Activated CD4-positive, alpha-beta T cell treated with anti-CD3 and anti-CD28 coated beads, Interleukin-10, Interleukin-2, amounts not matched to agents 100 ng/mL and 50 ng/mL, durations not matched to agents 16 hours and 8 hours (primary cell): Measurements from ENCODE around the gene CMTR2.
"Not testable (repeated sequence)": the region's sequence is repeated elsewhere in the genome, so short reads cannot be mapped to it uniquely, and the experiment has no call there.

Experiments
- DNase-seq: peaks from one replicate; pipeline ENCODE4 v3.0.0-alpha.2; 2020

Gene CMTR2, protein sequence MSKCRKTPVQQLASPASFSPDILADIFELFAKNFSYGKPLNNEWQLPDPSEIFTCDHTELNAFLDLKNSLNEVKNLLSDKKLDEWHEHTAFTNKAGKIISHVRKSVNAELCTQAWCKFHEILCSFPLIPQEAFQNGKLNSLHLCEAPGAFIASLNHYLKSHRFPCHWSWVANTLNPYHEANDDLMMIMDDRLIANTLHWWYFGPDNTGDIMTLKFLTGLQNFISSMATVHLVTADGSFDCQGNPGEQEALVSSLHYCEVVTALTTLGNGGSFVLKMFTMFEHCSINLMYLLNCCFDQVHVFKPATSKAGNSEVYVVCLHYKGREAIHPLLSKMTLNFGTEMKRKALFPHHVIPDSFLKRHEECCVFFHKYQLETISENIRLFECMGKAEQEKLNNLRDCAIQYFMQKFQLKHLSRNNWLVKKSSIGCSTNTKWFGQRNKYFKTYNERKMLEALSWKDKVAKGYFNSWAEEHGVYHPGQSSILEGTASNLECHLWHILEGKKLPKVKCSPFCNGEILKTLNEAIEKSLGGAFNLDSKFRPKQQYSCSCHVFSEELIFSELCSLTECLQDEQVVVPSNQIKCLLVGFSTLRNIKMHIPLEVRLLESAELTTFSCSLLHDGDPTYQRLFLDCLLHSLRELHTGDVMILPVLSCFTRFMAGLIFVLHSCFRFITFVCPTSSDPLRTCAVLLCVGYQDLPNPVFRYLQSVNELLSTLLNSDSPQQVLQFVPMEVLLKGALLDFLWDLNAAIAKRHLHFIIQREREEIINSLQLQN

DNA sequence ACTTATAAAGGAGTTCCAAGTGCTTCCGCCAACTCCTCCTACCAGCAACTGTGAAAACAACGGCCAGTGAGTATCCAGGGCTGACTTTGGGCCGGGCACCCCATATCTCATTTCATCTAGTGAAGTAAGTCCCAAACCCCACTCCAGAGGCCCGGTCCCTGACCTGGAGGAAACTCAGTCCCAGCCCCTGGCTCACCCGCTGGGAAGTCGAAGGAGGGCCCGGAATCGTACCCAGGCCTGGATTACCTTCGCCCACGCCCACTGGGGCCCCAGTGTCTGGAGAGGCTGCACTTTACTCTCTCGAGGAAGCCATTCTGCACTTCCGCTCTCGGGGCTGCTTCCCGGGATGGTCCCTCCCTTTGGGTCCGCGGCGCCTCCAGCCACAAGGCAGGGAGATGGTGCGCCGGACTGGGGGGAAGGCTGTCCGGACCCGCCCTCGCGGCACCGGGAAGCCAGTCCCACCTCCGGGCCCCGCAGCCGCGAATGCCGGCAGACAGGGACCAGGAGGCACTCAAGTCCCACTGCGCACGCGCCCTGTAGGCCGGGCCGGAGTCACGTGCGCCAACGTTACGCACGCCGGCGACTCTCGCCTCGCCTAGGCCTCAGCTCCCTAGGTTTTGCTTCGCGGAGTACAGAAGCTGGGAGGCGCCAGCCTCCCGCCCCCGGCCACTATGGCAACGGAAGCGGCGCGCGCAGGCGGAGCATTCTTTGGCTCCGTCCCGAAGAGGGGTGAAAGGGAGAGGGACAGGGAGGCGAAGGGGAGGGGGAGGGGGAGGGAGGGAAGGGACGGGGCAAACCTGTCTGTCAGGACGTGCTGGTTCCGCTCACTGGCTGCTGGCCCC, at the start of gene CMTR2:
Gene CMTR2 (minus strand): TSS at position 513 of the 842 bp plus-strand sequence. CDS start 3,482 bp downstream, outside the sequence.
- peak; percentile 96 for DNase-seq

DNA sequence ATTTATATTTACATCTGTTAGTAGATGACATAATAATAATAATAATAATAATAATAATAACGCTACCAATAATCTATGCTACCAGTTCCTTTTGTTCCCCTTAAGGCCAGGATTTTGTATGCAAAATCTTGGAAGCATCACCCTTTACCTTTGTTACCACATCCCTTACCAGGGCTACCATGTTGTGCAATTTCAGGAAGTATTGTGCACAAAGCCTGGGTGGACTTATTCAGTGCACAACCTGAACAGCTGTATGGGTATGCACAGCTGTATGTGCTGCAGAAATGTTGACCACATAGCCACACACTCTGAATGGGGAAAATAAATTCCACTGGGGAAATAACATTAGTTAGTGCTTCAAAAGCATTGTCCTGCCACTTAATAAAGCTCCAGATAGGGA, 49.4 kb upstream of the CMTR2 start:
- DNase-seq = no peak

DNA sequence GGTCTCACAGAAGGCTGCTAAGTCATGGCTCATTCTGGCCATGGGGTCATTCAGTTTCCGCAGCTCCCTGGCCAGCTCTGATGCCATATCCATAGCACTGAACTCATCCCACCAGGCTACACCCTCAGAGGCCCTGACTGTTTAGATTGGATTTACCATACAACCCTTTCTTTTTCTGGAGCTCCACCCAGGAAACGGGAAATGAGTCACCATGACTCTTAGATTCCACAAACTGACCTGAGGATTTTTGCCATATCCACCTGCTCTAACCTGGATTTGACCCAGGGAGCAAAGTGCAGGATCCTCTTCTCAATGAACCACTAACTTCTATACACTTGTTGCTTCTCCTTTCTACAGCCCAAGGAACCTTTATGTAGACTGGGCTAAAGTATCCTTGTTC, 49.0 kb upstream of the CMTR2 start:
- DNase-seq = no peak

DNA sequence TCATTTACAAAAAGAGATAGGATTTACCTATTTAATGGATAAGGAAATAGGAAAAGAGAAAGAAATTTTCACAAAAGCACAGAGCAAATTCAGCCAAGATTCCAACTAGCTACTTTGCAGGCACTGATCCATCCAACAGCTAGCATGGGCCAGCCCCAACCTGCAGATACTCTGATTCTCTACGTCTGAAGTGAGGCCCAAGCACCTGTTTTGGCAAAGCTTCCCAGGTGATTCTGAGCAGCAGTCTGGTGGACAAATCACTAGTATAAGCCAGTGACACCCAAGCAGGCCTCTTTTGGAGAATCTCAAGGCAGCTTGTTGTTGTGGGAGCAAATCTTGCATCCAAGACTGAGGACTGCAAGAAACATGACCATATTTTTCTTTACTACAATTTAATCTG, 48.4 kb upstream of the CMTR2 start:
- DNase-seq = no peak

DNA sequence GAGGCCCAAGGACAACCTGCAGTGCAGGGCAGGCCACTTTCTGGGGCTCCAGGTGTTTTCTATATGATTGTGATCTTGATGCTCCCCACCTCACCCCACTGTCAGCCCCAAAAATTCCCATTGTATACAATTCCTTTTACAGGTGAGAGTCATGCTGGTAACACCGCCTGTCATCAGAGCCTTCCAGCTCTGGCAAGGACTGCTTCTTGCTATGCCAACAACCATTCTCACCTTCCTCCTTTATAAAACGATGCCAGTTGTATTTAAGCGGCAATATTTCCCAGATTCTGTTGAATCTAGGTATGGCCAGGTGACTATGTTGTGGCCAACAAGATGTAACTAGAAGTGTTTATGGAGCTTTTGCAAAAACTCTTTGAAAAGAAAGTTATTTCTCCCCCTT, 38.9 kb upstream of the CMTR2 start:
- DNase-seq = no peak

DNA sequence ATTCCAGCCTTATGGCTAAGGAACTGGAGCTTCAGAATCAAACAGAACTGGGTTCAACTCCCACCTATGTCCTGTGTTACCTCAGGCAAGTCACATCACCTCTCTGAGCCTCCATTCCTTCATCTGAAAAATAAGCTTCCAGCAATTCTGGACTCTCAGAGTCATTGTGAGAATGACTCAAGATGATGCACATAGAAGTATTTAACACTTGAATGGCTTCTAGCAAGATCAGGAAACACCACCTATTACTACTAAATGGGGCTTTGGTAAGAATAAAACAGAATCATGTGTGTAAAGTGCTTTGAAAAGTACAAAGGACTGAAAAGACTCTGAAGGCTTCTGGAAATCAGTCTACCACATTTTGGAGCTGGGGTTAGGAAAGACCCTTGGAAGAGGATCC, 38.5 kb upstream of the CMTR2 start:
- no peak for DNase-seq

DNA sequence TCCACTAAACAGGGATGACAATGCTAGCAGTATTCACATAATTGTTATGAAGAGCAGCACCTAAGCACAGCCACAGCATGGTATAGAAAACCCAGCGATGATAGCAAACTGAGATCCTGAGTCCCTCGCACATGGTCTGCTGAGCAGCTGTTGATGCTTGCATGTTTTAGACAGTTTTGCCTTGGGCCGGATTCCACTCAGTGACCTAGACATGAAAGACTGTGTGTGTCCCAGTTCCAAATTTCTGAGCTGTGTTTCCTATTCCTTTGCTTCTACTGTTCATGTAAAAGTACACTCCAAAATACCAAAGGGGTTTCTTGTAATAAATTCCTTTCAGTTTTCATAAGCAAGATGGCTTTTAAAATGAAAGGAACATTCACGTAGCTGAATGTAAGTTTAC, 30.8 kb upstream of the CMTR2 start:
- no peak for DNase-seq

DNA sequence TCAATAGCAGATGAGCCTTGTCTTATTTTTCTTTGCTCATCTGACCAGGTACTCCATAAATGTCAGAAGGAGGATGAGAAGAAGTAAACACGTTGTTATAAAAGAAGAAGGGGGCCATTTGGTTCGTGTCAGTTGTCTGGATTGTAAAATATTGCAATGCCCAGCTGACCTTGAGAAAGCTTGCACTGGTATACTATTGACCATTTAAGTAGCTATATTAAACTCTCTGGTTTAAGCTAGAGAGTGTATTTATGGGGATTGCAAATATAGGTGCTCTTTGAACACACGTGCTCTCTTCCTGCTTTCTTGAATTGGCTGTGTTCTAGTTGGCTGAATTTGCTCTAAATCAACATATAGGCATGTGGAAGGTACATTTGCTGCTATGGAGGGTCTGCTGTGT, 26.1 kb upstream of the CMTR2 start:
- no peak for DNase-seq

DNA sequence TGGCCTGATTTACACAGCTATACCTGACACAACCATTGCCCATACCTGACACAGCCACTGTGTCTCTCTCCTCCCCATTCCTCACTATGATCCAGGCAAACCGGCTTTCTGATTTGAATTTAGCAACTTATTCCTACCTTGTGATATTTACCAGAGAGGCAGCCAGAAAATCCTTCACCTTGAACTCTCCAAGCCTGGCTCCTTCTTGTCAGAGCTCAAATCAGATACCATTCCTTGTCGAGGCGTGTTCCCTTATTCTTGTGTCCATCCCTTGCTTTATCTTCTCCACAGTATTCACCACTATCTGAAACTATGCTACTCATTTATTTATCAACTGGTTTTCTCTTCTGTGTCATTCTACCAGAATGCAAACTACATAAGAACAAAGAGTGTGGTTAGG, 24.4 kb upstream of the CMTR2 start:
- not testable (repeated sequence) for DNase-seq

DNA sequence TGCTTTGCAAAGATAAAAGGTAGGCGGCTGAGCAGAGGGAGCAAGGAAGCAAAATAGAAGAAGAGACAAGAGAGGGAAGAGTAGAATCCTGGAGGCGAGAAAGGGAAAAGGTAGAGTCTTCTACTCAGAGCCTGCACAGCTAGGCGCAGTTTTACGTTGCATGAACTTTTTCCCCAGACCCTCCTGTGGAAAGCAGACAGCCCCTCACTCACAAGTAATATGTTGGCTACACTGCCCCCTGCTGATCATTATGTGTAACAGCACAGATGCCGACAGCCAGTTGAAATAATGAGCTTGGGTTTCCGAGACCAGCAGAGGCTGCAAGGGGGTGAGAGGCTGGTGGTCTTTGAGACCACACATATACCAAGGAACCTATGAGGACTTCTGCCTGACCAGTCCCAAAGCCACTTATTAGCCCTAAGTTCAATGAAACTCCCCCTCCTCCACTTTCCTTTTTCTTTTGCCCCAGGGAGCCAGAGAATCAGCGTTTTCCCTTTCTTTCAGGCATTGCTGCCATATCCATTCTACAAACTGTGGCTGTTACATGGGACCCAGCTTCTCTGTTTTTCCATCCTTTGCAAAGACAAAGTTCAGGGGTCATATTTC, 22.5 kb upstream of the CMTR2 start:
- peak; percentile 31 for DNase-seq

DNA sequence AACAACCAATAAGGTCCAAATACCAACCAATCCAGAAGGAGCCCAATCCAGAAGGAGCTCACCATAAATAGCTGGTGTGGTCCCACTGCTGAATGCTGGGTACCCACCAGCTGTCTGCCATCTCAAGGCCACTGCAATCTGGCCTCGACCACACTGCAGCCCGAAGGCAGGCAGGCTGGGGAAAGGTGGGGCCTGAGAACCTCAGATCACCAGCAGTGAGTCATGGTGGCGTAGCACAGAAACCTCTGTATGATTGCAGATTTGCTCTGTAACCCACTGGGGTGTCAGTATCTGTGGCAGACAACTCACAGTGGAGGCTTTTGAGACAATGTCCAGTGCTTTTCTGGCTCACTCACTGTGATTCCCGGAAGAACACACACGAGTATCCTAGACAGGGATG, 14.7 kb upstream of the CMTR2 start:
- DNase-seq = no peak

DNA sequence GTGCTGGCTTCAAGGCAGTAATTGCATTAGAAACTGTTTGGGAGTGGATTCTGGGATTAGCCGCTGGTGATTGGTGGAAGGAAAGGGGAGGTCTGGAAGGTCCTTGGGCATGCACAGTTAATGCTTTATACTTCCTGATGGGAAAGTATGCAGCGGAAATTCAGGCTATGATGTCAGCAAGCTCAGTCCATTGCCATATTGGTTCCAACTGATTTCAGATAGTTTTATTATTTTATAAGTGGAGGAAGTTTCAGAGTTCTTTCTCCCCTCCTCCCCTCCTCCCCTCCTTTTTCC, 8.1 kb upstream of the CMTR2 start:
- no peak for DNase-seq

DNA sequence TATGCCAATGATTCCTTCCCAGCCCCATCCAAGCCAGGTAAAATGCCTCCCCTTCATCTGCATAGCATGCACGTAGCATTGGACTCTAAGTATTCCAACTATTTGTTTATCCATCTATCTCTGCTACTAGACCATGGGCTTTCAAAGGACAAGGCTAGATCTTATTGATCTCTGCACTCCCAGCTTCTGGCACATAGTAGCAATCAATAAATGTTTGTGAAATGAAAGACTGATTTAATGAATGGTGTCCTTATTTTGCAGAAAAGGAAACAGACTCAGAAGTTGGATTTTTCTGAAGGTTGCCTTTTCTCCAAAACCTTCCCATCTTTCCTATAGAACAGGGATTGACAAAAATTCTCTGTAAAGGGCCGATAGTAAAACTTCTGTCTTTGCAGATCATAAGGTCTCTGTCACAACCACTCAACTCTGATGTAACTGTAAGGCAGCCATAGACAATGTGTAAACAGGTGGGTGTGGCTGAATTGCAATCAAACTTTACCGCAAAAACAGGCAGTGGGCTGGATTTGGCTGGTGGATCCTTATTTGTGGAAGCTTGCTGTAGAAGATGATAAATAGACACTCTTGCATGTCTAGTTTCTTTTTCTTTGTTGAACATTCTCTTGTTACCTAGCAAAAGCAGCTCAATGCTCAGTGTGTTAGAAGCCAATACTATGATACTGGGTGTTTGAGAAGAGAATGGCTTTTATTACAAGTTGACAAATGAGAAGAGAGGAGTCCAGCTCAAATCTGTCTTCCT, 7.6 kb upstream of the CMTR2 start:
- no peak for DNase-seq

DNA sequence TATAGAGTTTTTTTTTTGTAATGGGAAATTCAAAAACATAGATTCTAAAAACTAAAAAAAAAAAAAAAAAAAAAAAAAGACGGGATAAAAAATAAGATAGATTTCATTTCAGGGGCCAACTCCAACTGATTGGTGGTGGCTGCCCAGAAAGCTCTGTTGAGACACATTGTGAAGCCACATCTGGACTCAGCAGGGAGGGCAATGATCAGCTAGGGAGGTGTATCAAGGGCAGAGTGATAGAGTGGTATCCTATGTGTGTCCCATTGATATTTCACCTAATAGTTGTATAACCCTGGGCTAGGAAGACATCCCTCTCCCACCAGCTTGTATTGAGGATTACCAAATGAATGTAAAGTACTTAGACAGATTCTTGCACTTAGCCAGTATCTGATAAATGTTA, 6.7 kb upstream of the CMTR2 start:
- DNase-seq = no peak

DNA sequence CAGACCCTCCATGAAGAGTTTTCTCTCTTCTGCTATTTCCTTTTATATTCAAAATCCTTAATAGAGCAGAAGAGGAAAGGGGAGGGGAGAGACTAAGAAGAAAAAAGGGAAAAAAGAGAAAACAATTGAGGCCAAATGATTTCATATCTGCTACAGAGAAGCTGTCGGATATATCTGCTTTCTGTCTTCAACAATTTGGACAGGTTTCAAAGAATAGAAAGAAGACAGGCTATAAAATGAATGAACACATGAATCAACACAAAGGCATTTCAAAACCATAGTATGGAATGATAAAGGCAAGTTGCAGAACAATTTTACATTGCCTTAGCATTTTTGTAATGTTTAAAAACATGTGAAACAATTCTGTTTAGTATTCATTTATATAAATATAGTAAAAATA, 4.7 kb upstream of the CMTR2 start:
- no peak for DNase-seq

DNA sequence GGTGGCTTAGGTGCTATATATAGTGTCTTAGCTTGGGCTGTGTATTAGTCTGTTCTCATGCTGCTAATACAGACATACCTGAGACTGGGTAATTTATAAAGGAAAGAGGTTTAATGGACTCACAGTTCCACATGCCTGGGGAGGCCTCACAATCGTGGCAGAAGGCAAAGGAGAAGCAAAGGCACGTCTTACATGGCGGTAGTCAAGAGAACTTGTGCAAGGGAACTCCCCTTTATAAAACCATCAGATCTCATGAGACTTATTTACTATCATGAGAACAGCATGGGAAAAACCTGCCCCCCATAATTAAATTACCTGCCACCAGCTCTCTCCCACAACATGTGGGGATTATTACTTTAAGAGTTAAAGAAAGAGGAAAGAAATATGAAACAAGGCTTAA, 2.9 kb upstream of the CMTR2 start:
- DNase-seq = not testable (repeated sequence)

DNA sequence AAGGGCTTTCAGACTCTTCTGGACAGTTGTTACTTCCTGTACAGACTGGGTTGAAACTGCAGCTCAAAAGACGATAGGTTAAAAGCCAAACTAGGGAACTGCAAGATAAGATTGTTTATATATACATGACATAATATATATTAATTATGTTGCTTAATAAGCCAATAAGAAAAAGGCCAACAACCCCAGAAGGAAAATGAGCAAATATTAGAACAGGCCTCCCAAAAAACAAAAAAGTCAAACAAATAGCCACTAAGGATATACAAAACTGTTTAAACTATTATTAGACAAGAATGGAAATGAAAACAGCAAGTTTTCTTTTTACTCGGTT, 495 bp upstream of the CMTR2 start:
- no peak for DNase-seq

DNA sequence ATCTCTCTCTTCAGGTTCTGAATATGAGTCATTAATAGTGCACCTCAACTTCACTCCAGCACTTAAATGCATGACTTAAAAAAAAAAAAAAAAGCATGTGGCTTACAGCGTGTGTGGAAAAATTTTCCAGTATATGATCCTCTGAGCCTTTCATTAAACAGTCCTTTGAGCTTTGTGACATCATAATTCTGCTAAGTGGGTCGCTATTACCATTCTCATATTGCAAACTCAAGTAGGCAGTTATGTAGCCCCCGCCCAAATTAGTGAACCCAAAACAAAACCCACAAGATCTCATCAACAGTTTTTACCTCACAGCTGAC, 672 bp downstream of the CMTR2 start:
- peak; percentile 5 for DNase-seq

DNA sequence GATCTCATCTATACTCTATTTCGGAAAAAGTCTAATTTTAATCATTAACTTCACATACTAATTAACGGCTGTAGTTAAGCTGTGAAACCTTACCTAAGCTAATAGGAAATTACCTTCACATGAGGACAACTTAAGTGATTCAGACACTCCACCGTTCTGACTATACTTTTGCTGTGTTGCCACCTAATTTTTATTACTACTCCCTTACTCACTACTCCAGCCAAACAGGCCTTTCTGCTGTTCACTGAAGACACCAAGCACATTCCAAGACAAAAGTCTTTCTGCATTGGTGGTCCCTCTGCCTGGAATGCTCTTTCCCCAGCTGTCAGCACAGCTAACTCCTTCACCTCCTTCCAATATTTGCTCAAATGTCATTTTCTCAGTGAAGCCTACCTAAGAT, 1.3 kb downstream of the CMTR2 start:
- no peak for DNase-seq

DNA sequence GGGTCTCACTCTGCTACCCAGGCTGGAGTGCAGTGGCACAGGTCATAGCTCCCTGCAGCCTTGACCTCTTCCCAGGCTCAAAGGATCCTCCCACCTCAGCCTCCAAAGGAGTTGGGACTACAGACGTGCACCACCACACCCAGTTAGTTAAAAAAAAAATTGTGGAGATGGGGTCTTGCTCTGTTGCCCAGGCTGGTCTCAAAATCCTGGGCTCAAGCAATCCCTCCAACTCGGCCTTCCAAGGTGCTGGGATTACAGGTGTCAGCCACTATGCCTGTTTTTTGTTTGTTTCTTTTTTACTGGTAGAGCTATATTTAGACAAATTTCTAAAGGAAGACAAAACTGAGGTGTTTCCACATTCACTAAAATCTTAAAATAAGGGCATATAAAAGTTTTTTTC, 1.7 kb downstream of the CMTR2 start:
- DNase-seq = no peak

DNA sequence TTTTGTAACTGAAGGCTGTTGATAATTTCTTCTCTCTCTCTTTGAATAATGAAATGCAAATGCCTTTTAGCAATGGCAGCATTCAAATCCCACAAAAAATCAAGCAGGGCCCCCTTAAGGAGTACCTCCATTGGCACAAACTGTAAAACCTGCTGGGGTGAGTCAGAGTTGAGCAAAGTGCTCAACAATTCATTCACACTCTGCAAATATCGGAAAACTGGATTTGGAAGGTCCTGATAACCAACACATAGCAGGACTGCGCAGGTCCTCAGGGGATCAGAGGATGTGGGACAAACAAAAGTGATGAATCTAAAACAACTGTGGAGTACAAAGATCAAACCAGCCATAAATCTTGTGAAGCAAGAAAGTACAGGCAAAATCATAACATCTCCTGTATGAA, 5.6 kb downstream of the CMTR2 start:
- DNase-seq = no peak

DNA sequence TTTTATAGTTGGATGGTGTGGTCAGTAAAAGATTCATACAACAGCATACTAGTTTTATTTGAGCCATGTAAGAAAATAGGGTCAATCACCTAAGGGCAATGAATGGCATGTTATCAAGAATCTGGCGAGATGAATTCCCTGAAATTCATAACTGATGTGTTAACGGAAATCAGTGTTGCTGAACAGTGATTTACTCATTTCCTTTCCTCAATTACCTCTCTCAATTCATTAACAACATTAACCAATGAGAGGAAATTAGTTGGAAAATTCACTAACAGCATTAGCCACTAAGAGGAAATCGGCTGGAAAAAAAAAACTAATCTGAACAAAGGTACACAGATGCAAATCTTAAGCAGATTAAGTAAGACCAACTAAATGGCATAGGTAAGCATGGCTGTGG, 6.3 kb downstream of the CMTR2 start:
- DNase-seq = no peak
